Measurements from ENCODE around the gene FGF18. TPM values are rescaled to one million over a fixed set of nuclear protein-coding genes. Genes with fewer than 3 reads are reported as not detected.

The FGF18 gene
- polyA plus RNA-seq, 3 donors = not detected

DNA sequence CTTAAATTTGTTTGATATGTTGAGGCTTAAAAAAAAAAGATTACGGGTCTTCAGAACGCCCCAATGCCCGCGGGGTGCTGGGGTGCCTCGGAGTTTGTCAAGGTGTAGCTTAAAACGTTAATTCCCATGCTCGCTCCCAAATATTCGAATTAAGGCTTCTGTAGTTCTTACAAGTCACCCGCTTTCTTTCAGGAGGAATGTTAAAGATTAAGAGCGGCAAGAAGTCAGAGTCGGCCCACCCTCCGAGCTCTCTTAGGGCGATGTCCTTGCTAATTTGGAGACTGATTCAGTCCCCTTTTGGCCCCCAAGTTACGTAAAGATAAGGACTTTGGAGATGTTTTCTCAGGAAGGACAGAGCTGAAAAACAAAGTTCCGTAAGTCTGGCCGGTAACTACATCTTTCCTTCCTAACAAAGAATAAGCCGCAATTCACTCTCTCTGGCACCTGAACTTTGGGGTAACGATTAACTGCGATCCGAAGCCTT is 32.5 kb upstream of the FGF18 start:
- H3K27ac ChIP-seq (ENCODE audit: low read depth in 1 of 2, low read length in 2 of 2) = peak overlapping the region; percentile 81
- peaks cover 0 to 6% (median 0%) of the 10 kb centered on the region in 7 donors for H3K9me3 Mint-ChIP-seq

DNA sequence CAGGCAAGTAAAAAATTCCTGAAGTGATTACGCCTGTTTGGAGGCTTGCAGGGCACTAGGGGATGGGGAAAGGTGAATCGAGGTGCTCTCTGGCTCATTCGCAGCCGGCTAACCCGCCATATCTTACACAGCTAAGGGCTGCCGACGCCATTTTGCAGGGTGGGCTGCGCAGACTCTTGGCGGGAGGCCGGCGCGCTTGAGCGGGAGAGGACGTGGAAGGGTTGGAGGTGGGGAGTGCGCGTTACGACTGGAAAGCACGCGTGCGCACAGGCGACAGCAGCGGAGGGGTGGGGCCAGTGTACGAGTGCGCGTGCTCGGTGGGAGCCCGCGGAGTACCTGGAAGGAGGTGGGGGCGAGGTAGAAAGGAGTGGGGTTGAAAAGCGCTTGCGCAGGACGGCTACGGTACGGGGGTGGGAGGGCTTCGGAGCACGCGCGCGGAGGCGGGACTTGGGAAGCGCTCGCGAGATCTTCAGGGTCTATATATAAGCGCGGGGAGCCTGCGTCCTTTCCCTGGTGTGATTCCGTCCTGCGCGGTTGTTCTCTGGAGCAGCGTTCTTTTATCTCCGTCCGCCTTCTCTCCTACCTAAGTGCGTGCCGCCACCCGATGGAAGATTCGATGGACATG is 32.0 kb upstream of the FGF18 start, which contains the start of gene NPM1:
TSS of gene NPM1 (plus strand) at position 505 of the 625 bp plus-strand sequence. CDS start at position 605, 100 bp downstream.
- H4K20me1 ChIP-seq (ENCODE audit: insufficient read depth, low read length) = peaks cover 48% of the 10 kb centered on the region
- peaks cover 0 to 6% (median 0%) of the 10 kb centered on the region in 7 donors for H3K9me3 Mint-ChIP-seq
- H3K4me2 ChIP-seq (replicated peaks; ENCODE audit: extremely low read depth, low read length, poor library complexity, severe bottlenecking) = peak within 1 kb of the TSS; percentile 97
- peak within 1 kb of the TSS; percentile 81 for H3K27ac ChIP-seq (ENCODE audit: low read depth in 1 of 2, low read length in 2 of 2)
- H3K36me3 Mint-ChIP-seq = peaks cover 11 to 19% of the 10 kb centered on the region in 2 donors
- peak within 1 kb of the TSS; percentile 74 to 93 (median 92) for H3K4me3 ChIP-seq (replicated peaks in 1 of 3; ENCODE audit: low read depth in 2 of 3, low read length in 3 of 3)
- H3K9me3 ChIP-seq (replicated peaks in 1 of 2; ENCODE audit: control insufficient read depth in 1 of 2, insufficient read depth in 1 of 2, low read length in 2 of 2) = no peaks in the 10 kb centered on the region
- H3K79me2 ChIP-seq (ENCODE audit: insufficient read depth, low read length) = peaks cover 56% of the 10 kb centered on the region
- TF ChIP-seq, protein P1, sequence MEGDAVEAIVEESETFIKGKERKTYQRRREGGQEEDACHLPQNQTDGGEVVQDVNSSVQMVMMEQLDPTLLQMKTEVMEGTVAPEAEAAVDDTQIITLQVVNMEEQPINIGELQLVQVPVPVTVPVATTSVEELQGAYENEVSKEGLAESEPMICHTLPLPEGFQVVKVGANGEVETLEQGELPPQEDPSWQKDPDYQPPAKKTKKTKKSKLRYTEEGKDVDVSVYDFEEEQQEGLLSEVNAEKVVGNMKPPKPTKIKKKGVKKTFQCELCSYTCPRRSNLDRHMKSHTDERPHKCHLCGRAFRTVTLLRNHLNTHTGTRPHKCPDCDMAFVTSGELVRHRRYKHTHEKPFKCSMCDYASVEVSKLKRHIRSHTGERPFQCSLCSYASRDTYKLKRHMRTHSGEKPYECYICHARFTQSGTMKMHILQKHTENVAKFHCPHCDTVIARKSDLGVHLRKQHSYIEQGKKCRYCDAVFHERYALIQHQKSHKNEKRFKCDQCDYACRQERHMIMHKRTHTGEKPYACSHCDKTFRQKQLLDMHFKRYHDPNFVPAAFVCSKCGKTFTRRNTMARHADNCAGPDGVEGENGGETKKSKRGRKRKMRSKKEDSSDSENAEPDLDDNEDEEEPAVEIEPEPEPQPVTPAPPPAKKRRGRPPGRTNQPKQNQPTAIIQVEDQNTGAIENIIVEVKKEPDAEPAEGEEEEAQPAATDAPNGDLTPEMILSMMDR (IDR thresholded peaks at IDR 0.05) = no peak
- peak within 1 kb of the TSS; percentile 97 to 98 for H3K4me3 Mint-ChIP-seq
- peaks cover 23 to 37% of the 10 kb centered on the region in 2 donors for H3K4me1 ChIP-seq (ENCODE audit: control insufficient read depth in 1 of 2, insufficient read depth in 2 of 2, low read length in 2 of 2)
- H3K9ac ChIP-seq (ENCODE audit: insufficient read depth, low read length, poor library complexity, severe bottlenecking) = peak within 1 kb of the TSS; percentile 79
- intact Hi-C loops (cut with micrococcal nuclease) = loop anchor here in 1 of 2 donors (5.0 kb wide), 1 partner anchor 620 kb away; the partner anchor contains the start of gene FBXW11
- peaks cover 2 to 5% (median 3%) of the 10 kb centered on the region in 3 donors for H3K27me3 Mint-ChIP-seq (ENCODE audit: low read depth in 3 of 3)
- peak; percentile 87 to 92 (median 92) for DNase-seq
- peaks cover 42% of the 10 kb centered on the region for H3K4me1 Mint-ChIP-seq
- peak within 1 kb of the TSS; percentile 100 for H2AFZ ChIP-seq (ENCODE audit: insufficient read depth, low read depth, low read length, poor library complexity, severe bottlenecking)
- peaks cover 17 to 19% of the 10 kb centered on the region in 2 donors for H3K36me3 ChIP-seq (replicated peaks in 1 of 2; ENCODE audit: control insufficient read depth in 1 of 2, insufficient read depth in 2 of 2, low read length in 2 of 2)
- peak within 1 kb of the TSS; percentile 85 to 97 (median 94) for H3K27ac Mint-ChIP-seq
- no peaks in the 10 kb centered on the region for H3K27me3 ChIP-seq (ENCODE audit: control insufficient read depth in 2 of 2, insufficient read depth in 2 of 2, low read length in 2 of 2)
- WGBS (ENCODE audit: insufficient coverage) = 0% methylated on average over 46 of the region's 56 CpGs

More for the DNA sequence above, 32.5 kb upstream of the FGF18 start:
- peaks cover 2 to 8% (median 3%) of the 10 kb centered on the region in 3 donors for H3K27me3 Mint-ChIP-seq (ENCODE audit: low read depth in 3 of 3)
- H3K36me3 ChIP-seq (replicated peaks in 1 of 2; ENCODE audit: control insufficient read depth in 1 of 2, insufficient read depth in 2 of 2, low read length in 2 of 2) = peaks cover 11 to 13% of the 10 kb centered on the region in 2 donors
- peak overlapping the region; percentile 97 for H3K4me2 ChIP-seq (replicated peaks; ENCODE audit: extremely low read depth, low read length, poor library complexity, severe bottlenecking)
- peaks cover 42% of the 10 kb centered on the region for H3K4me1 Mint-ChIP-seq
- peaks cover 23 to 37% of the 10 kb centered on the region in 2 donors for H3K4me1 ChIP-seq (ENCODE audit: control insufficient read depth in 1 of 2, insufficient read depth in 2 of 2, low read length in 2 of 2)
- H3K79me2 ChIP-seq (ENCODE audit: insufficient read depth, low read length) = peaks cover 50% of the 10 kb centered on the region
- peak overlapping the region; percentile 79 for H3K9ac ChIP-seq (ENCODE audit: insufficient read depth, low read length, poor library complexity, severe bottlenecking)
- H3K27me3 ChIP-seq (ENCODE audit: control insufficient read depth in 2 of 2, insufficient read depth in 2 of 2, low read length in 2 of 2) = no peaks in the 10 kb centered on the region
- no peak for DNase-seq
- TF ChIP-seq, protein P1 (IDR thresholded peaks at IDR 0.05) = no peak
- H3K4me3 ChIP-seq (replicated peaks in 1 of 3; ENCODE audit: low read depth in 2 of 3, low read length in 3 of 3) = peak overlapping the region; percentile 74 to 93 (median 92)
- 18% methylated on average over 11 of the region's 20 CpGs for WGBS (ENCODE audit: insufficient coverage)
- H3K9me3 ChIP-seq (replicated peaks in 1 of 2; ENCODE audit: control insufficient read depth in 1 of 2, insufficient read depth in 1 of 2, low read length in 2 of 2) = no peaks in the 10 kb centered on the region
- peak overlapping the region; percentile 97 to 98 for H3K4me3 Mint-ChIP-seq
- peak overlapping the region; percentile 100 for H2AFZ ChIP-seq (ENCODE audit: insufficient read depth, low read depth, low read length, poor library complexity, severe bottlenecking)
- H4K20me1 ChIP-seq (ENCODE audit: insufficient read depth, low read length) = peaks cover 42% of the 10 kb centered on the region
- peak overlapping the region; percentile 85 to 97 (median 94) for H3K27ac Mint-ChIP-seq
- intact Hi-C loops (cut with micrococcal nuclease) = loop anchor here in 1 of 2 donors (5.0 kb wide), 1 partner anchor 620 kb away; the partner anchor contains the start of gene FBXW11
- H3K36me3 Mint-ChIP-seq = peaks cover 7 to 14% of the 10 kb centered on the region in 2 donors
